Fibroblast of the aortic adventitia (primary cell): ENCODE measurements around the gene IRF3. TPM values are rescaled to one million over a fixed set of nuclear protein-coding genes. Genes with fewer than 3 reads are reported as not detected.

Experiments used
- DNase-seq: peaks from one replicate; pipeline ENCODE4 v3.0.0-alpha.2; 2010; ENCODE audit warnings: low read depth
- H3K4me3 ChIP-seq: 2 replicates; pipeline ENCODE4 v1.5.1; 2011; ENCODE audit warnings: low read depth, mild to moderate bottlenecking, control low read depth, low read length, moderate library complexity
- small RNA-seq: library from RNA; depleted of rRNA; stranded (forward); fragments of <200 nt; gene quantifications from one replicate; pipeline ENCODE3, GENCODE V24; 2012
- total RNA-seq: library from RNA; depleted of rRNA; stranded (reverse); fragments of >200 nt; gene quantifications from 2 replicates; pipeline ENCODE4 v1.2.3, GENCODE V29; 2012; ENCODE audit warnings: low replicate concordance
- TF ChIP-seq, protein P1 (sequence below): IDR thresholded peaks from 2 replicates; pipeline ENCODE4 v1.5.1; 2011; ENCODE audit warnings: mild to moderate bottlenecking, low read length, control low read depth, inconsistent platforms; ENCODE audit not compliant: insufficient read depth

The IRF3 gene
- total RNA-seq, 1 donor, result 33.3 TPM

DNA sequence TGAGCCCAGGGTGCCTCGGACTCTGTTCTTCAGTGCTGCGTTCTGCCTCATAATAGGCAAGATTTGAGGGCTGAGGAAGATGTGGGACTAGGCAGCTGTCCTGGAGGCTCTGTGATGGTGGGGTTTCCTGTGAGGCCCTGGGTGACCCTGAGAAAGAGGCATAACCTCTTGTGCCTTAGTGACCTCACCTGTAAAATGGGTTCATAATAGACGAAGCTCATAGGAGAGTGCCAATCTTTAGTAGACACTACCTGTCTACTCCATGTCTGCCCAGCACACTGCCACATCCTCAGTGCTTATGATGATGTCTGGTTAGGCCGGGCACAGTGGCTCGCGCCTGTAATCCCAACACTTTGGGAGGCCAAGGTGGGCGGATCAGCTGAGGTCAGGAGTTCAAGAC is 49.1 kb downstream of the IRF3 start:
- DNase-seq, result no peak
- no peak overlapping the region for H3K4me3 ChIP-seq
- TF ChIP-seq, protein P1, sequence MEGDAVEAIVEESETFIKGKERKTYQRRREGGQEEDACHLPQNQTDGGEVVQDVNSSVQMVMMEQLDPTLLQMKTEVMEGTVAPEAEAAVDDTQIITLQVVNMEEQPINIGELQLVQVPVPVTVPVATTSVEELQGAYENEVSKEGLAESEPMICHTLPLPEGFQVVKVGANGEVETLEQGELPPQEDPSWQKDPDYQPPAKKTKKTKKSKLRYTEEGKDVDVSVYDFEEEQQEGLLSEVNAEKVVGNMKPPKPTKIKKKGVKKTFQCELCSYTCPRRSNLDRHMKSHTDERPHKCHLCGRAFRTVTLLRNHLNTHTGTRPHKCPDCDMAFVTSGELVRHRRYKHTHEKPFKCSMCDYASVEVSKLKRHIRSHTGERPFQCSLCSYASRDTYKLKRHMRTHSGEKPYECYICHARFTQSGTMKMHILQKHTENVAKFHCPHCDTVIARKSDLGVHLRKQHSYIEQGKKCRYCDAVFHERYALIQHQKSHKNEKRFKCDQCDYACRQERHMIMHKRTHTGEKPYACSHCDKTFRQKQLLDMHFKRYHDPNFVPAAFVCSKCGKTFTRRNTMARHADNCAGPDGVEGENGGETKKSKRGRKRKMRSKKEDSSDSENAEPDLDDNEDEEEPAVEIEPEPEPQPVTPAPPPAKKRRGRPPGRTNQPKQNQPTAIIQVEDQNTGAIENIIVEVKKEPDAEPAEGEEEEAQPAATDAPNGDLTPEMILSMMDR, result no peak

DNA sequence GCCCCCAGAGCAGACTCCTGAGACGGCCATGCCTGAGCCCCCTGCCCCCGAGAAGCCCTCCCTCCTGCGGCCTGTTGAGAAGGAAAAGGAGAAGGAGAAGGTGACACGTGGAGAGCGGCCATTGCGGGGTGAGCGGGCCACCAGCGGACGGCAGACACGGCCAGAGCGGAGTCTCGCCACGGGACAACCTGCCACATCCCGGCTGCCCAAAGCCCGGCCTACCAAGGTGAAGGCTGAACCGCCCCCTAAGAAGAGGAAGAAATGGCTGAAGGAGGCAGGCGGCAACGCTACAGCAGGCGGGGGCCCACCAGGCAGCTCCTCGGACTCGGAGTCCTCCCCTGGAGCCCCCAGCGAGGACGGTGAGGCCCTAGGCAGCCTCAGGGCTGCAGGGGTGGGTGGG is 49.8 kb downstream of the IRF3 start:
- no peak overlapping the region for H3K4me3 ChIP-seq
- TF ChIP-seq, protein P1, result no peak
- no peak for DNase-seq

DNA sequence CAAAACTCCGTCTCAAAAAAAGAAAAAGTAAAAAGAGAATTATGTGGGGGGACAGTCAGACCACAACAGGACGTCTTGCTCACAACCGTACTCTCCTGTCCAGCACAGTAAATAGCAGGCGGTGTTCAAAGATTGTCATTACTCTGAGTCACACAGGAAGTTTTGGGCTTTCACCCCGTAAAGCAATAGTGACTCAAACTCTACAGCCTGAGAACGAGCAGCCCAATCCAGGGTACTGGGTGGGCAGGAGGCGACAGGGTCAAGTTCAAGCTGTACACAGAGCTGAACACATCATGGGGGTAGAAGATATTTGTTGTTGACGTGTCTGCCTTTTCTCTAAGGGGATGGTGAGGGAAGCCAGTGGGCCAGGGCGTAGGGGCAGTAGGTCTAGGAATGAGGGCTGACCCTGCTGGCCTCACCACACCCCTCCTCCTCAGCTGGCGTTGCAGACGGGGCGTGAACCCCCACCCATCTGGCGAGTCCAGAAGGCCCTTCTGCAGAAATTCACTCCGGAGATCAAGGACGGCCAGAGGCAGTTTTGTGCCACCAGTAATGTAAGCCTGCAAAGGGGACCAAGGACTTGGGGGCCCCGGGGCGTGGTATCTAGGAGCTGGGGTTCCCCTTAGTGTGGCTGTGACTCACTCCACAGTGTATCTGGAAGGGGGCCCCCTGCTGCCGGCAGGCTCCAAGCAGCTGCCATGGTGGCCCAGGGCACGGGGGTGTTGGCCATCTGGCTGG is 51.4 kb downstream of the IRF3 start:
- TF ChIP-seq, protein P1, result peak; percentile 32
- DNase-seq, result peak; percentile 79
- peak overlapping the region; percentile 35 for H3K4me3 ChIP-seq

DNA sequence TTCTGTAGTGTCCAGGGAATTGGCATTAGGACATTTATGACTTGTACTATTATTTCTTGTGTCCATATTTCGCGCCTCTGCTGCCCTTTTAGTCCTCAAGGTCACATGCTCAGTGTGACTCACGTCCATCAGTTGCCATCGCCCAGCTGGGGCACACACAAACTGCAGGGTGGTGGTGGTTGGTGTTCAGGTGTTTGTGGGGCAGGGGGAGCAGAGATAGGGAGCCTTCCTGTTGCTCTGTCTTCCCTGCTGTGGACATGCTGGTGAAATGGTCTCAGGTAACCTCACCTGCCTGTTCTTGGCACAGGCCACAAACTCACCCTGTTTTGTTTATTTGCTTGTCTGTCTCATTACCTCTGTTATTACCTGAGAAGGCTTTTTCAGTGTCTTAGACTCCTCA is 52.3 kb downstream of the IRF3 start:
- no peak overlapping the region for H3K4me3 ChIP-seq
- TF ChIP-seq, protein P1, result no peak
- DNase-seq, result peak; percentile 12

Small RNA genes within 50 kb of the gene (small RNA-seq; reads per million reads assigned to genes)
- gene MIR5088, result not detected

Other genes starting within 250 kb of the IRF3 start
- not detected in 2 replicates for gene PTH2, start 242.4 kb downstream of the IRF3 start, total RNA-seq
- gene GFY, start 240.5 kb downstream of the IRF3 start, total RNA-seq, result not detected in 2 replicates
- gene SLC17A7, start 224.3 kb downstream of the IRF3 start, total RNA-seq, result 0.49 TPM in 1 of 2 replicates, not detected in the other
- gene PIH1D1, start 214.0 kb downstream of the IRF3 start, total RNA-seq, result 80.6 and 151 TPM in 2 replicates
- 25.0 and 29.6 TPM in 2 replicates for gene ALDH16A1, start 212.6 kb downstream of the IRF3 start, total RNA-seq
- gene FLT3LG, start 191.6 kb downstream of the IRF3 start, total RNA-seq, result 3.7 and 5.4 TPM in 2 replicates
- gene RPL13A, start 178.2 kb downstream of the IRF3 start, total RNA-seq, result 2,039 and 2,642 TPM in 2 replicates
- 2,258 and 4,425 TPM in 2 replicates for gene RPS11, start 169.4 kb downstream of the IRF3 start, total RNA-seq
- gene FCGRT, start 153.2 kb downstream of the IRF3 start, total RNA-seq, result 73.8 and 132 TPM in 2 replicates
- gene RCN3, start 137.9 kb downstream of the IRF3 start, total RNA-seq, result 121 and 181 TPM in 2 replicates
- 35.7 and 46.9 TPM in 2 replicates for gene NOSIP, start 85.3 kb downstream of the IRF3 start, total RNA-seq
- 0.27 and 0.57 TPM in 2 replicates for gene PRRG2, start 84.5 kb downstream of the IRF3 start, total RNA-seq
- gene PRR12, start 74.7 kb downstream of the IRF3 start, total RNA-seq, result 3.2 and 3.7 TPM in 2 replicates
- gene RRAS, start 25.7 kb downstream of the IRF3 start, total RNA-seq, result 13.7 and 52.4 TPM in 2 replicates
- 16.9 and 41.1 TPM in 2 replicates for gene SCAF1, start 23.6 kb downstream of the IRF3 start, total RNA-seq
- 3.9 and 6.1 TPM in 2 replicates for gene BCL2L12, start 76 bp upstream of the IRF3 start, total RNA-seq
- gene PRMT1, start 11.4 kb upstream of the IRF3 start, total RNA-seq, result 32.5 and 164 TPM in 2 replicates
- gene ADM5, start 23.7 kb upstream of the IRF3 start, total RNA-seq, result 0.33 and 0.63 TPM in 2 replicates
- 23.4 and 39.4 TPM in 2 replicates for gene CPT1C, start 25.3 kb upstream of the IRF3 start, total RNA-seq
- gene TSKS, start 97.4 kb upstream of the IRF3 start, total RNA-seq, result 0.57 and 1.4 TPM in 2 replicates
- gene AP2A1, start 101.1 kb upstream of the IRF3 start, total RNA-seq, result 85.6 and 115 TPM in 2 replicates
- gene FUZ, start 147.4 kb upstream of the IRF3 start, total RNA-seq, result 23.5 and 27.5 TPM in 2 replicates
- gene MED25, start 152.4 kb upstream of the IRF3 start, total RNA-seq, result 19.4 and 21.7 TPM in 2 replicates
- gene PTOV1, start 185.3 kb upstream of the IRF3 start, total RNA-seq, result 46.2 and 51.2 TPM in 2 replicates
- gene PNKP, start 201.7 kb upstream of the IRF3 start, total RNA-seq, result 42.3 and 58.3 TPM in 2 replicates
- 14.4 and 20.6 TPM in 2 replicates for gene AKT1S1, start 211.5 kb upstream of the IRF3 start, total RNA-seq
- gene TBC1D17, start 211.8 kb upstream of the IRF3 start, total RNA-seq, result 16.3 and 17.1 TPM in 2 replicates
- gene IL4I1, start 231.0 kb upstream of the IRF3 start, total RNA-seq, result 1.1 TPM in 1 of 2 replicates, not detected in the other